GM20000 (cell line): ENCODE measurements around the gene TMEM143.
"Not testable (repeated sequence)": the region's sequence is repeated elsewhere in the genome, so short reads cannot be mapped to it uniquely, and the experiment has no call there.

ENCODE experiments used
- DNase-seq: peaks from one replicate; pipeline ENCODE4 v3.0.0; 2012; ENCODE audit warnings: low spot score
- CTCF ChIP-seq: IDR thresholded peaks from 2 replicates; pipeline ENCODE4 v1.5.1; 2012; ENCODE audit warnings: mild to moderate bottlenecking, control low read depth; ENCODE audit errors: extremely low read depth, missing control alignments

The TMEM143 gene

GRCh38 chr19:48296963-48297734, 66.6 kb downstream of the TMEM143 start:
- no peak for TF ChIP-seq CTCF
- DNase-seq: no peak

- DNase-seq: no peak
- no peak for TF ChIP-seq CTCF
Observed at GRCh38 chr19:48295458-48295857, 68.3 kb downstream of the TMEM143 start.

- TF ChIP-seq CTCF: no peak
- no peak for DNase-seq
Observed at GRCh38 chr19:48292798-48293197, 70.9 kb downstream of the TMEM143 start.

- DNase-seq: not testable (repeated sequence)
Observed at GRCh38 chr19:48291489-48291815, 72.3 kb downstream of the TMEM143 start.

GRCh38 chr19:48290771-48291488, 72.8 kb downstream of the TMEM143 start:
- peak; percentile 95 for TF ChIP-seq CTCF

GRCh38 chr19:48290401-48290770, 73.4 kb downstream of the TMEM143 start:
- TF ChIP-seq CTCF: no peak
- DNase-seq: no peak

More at GRCh38 chr19:48290771-48291488, 72.8 kb downstream of the TMEM143 start:
- peak; percentile 76 for DNase-seq

- no peak for DNase-seq
- TF ChIP-seq CTCF: no peak
Observed at GRCh38 chr19:48287748-48288147, 76.0 kb downstream of the TMEM143 start.
